A673 (cell line): ENCODE data around the gene PDGFRB. TPM values are rescaled to one million over a fixed set of nuclear protein-coding genes. Genes with fewer than 3 reads are reported as not detected.

ENCODE experiments used
- BruUV-seq: library from RNA; stranded (reverse); fragments of 400-500 nt; replicated peaks from 2 replicates; lab custom pipeline; 2021; lab: Mats Ljungman, UMichigan
- CTCF ChIA-PET: fragments of 300-600 bp; sonication (Branson Sonifier 250); formaldehyde crosslinking; loops from one replicate; lab custom pipeline; 2022; ENCODE audit warnings: antibody characterized with exemption; lab: Charles Lee
- POLR2A ChIA-PET: fragments of 300-600 bp; sonication (Branson Sonifier 250); formaldehyde crosslinking; loops from one replicate; lab custom pipeline; 2022; ENCODE audit warnings: antibody characterized with exemption; ENCODE audit not compliant: low non-redundant PET; lab: Charles Lee
- DNase-seq: peaks from one replicate; pipeline ENCODE4 v3.0.0-alpha.2; 2015; ENCODE audit warnings: low spot score
- H3K27ac ChIP-seq: fragments of 200-600 bp; sonication (generic); 2 replicates; pipeline ENCODE4 v1.5.1; 2016; ENCODE audit warnings: mixed run types, low read depth, mild to moderate bottlenecking, mixed read lengths, antibody characterized with exemption, low read length; ENCODE audit not compliant: poor library complexity, severe bottlenecking
- H3K27me3 ChIP-seq: fragments of 200-600 bp; sonication (generic); replicated peaks from 2 replicates; pipeline ENCODE4 v1.6.1; 2017; ENCODE audit warnings: mixed run types, low read depth, mild to moderate bottlenecking, mixed read lengths, antibody characterized with exemption, low read length; ENCODE audit not compliant: insufficient read depth, poor library complexity
- H3K36me3 ChIP-seq: fragments of 200-600 bp; sonication (generic); 2 replicates; pipeline ENCODE4 v1.6.1; 2016; ENCODE audit warnings: mixed run types, mild to moderate bottlenecking, mixed read lengths, antibody characterized with exemption, low read length; ENCODE audit not compliant: insufficient read depth, poor library complexity, severe bottlenecking
- H3K4me1 ChIP-seq: fragments of 200-600 bp; sonication (generic); 2 replicates; pipeline ENCODE4 v1.6.1; 2017; ENCODE audit warnings: mixed run types, mild to moderate bottlenecking, mixed read lengths, antibody characterized with exemption, low read length; ENCODE audit not compliant: insufficient read depth, poor library complexity, severe bottlenecking
- H3K4me3 ChIP-seq: fragments of 200-600 bp; sonication (generic); 2 replicates; pipeline ENCODE4 v1.5.1; 2016; ENCODE audit warnings: low read depth, mixed run types, mild to moderate bottlenecking, mixed read lengths, low read length; ENCODE audit not compliant: poor library complexity, severe bottlenecking
- H3K9me3 ChIP-seq: fragments of 200-600 bp; sonication (generic); 2 replicates; pipeline ENCODE4 v1.6.1; 2016; ENCODE audit warnings: mixed run types, low read depth, mild to moderate bottlenecking, mixed read lengths, antibody characterized with exemption, low read length; ENCODE audit not compliant: poor library complexity, severe bottlenecking
- EZH2 ChIP-seq: fragments of 200-600 bp; sonication (generic); IDR thresholded peaks from 2 replicates; pipeline ENCODE4 v1.6.1; 2017; ENCODE audit warnings: borderline replicate concordance, low read depth, mild to moderate bottlenecking, mixed read lengths, antibody characterized with exemption, low read length; ENCODE audit not compliant: poor library complexity, severe bottlenecking
- intact Hi-C: fragments of 100-400 bp; cut with micrococcal nuclease; formaldehyde crosslinking; loops from one replicate; pipeline ENCODE4 v1.10.0; 2022; ENCODE audit not compliant: unreplicated experiment
- total RNA-seq: library from RNA; stranded (reverse); gene quantifications from 2 replicates; pipeline ENCODE4 v1.2.3, GENCODE V29; 2021
- TF ChIP-seq, protein P1 (sequence below): fragments of 300-800, 200-600 bp; sonication (generic); conservative IDR thresholded peaks from 2 replicates; pipeline ENCODE4 v1.5.1; 2017; ENCODE audit warnings: low read depth, mild to moderate bottlenecking, antibody characterized with exemption, low read length, moderate library complexity, mixed read lengths

PDGFRB gene
- total RNA-seq, 1 experiment from 2014 or later, result 25.9 TPM

DNA sequence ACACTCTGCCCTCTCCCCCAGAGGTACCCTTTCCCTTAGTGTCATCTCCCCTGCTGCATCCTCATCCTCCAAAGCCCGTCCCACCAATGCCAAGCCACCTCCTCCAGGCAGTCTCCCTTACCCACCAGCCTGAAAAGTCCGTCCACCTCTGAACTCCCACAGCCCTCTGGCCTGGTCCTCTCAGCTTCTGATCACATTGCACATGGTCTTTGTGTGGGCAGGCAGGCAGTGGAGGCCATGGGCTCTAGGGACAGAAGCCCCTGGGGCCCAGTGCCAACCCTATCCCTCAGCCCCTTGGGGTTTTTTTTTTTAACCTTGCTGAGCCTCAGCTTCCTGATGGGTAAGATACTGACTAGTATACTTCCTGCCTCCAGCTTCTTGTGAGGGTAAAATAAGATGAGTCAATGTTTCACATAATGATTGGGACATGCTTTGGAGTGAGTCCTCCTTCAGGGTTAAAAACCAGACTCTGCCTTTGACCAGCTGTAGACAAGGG, 88.7 kb downstream of the PDGFRB start:
- no peaks in the 10 kb centered on the region for H3K27me3 ChIP-seq
- no peaks in the 10 kb centered on the region for H3K4me1 ChIP-seq
- DNase-seq, result no peak
- ChIA-PET POLR2A (no interaction called here), CTCF (interaction anchor here (0.6 kb wide), 1 partner anchor 318 kb away, joined by 3 read pairs; no protein-coding TSS in a partner anchor)
- no peaks in the 10 kb centered on the region for H3K36me3 ChIP-seq
- H3K9me3 ChIP-seq, result no peaks in the 10 kb centered on the region
- TF ChIP-seq EZH2, result no peak
- TF ChIP-seq, protein P1, sequence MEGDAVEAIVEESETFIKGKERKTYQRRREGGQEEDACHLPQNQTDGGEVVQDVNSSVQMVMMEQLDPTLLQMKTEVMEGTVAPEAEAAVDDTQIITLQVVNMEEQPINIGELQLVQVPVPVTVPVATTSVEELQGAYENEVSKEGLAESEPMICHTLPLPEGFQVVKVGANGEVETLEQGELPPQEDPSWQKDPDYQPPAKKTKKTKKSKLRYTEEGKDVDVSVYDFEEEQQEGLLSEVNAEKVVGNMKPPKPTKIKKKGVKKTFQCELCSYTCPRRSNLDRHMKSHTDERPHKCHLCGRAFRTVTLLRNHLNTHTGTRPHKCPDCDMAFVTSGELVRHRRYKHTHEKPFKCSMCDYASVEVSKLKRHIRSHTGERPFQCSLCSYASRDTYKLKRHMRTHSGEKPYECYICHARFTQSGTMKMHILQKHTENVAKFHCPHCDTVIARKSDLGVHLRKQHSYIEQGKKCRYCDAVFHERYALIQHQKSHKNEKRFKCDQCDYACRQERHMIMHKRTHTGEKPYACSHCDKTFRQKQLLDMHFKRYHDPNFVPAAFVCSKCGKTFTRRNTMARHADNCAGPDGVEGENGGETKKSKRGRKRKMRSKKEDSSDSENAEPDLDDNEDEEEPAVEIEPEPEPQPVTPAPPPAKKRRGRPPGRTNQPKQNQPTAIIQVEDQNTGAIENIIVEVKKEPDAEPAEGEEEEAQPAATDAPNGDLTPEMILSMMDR, result no peak
- BruUV-seq, result no TSS peak
- intact Hi-C loops, result no loop called here
- H3K27ac ChIP-seq, result no peak overlapping the region
- H3K4me3 ChIP-seq, result no peak overlapping the region

DNA sequence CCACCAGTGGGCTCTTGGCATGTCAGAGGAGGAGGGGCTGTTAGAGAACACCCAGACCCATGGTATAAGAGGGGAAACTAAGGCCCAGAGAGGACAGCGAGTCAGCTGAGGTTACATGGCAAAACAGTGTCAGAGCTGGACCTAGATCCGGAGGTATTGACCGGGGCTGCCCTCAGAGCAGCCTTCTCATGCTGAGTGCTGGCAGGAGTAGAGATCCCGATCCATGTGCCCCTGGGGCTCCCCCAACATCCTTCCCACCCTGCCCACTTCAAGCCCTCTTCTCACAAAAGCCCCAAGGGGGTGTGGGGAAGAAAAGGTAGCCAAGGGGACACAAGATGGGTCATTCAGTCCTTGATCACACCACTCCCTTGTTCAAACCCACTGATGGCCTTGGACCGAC, 89.2 kb downstream of the PDGFRB start:
- H3K4me1 ChIP-seq, result no peaks in the 10 kb centered on the region
- no TSS peak for BruUV-seq
- intact Hi-C loops, result no loop called here
- ChIA-PET CTCF (no interaction called here), POLR2A (no interaction called here)
- no peaks in the 10 kb centered on the region for H3K9me3 ChIP-seq
- no peaks in the 10 kb centered on the region for H3K27me3 ChIP-seq
- H3K4me3 ChIP-seq, result no peak overlapping the region
- H3K27ac ChIP-seq, result no peak overlapping the region
- TF ChIP-seq, protein P1, result no peak
- no peak for TF ChIP-seq EZH2
- H3K36me3 ChIP-seq, result no peaks in the 10 kb centered on the region
- DNase-seq, result no peak

DNA sequence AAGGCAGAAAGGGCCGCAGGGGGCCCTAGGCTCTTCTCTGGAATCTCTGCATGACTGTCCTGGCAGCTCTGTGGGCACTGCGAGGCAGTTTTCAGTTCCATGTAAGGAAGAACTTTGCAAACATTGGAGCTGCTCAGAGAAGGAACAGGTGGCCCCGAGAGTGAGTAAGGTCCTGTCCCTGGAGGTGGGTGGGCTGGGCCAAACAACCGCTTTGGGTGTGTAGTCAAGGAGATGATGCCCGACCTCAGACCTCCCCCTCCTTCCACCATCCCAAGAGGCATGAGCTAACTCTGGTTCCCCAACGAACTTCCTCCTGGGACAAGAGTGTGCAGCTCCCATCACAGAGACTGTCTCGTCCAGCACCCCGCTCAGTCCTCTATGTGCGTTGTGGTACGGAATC, 89.8 kb downstream of the PDGFRB start:
- POLR2A ChIA-PET, result no interaction called here
- no peak for DNase-seq

More for the DNA sequence above, 89.8 kb downstream of the PDGFRB start:
- H3K36me3 ChIP-seq, result no peaks in the 10 kb centered on the region
- no peaks in the 10 kb centered on the region for H3K27me3 ChIP-seq
- CTCF ChIA-PET, result no interaction called here
- intact Hi-C loops, result no loop called here
- no TSS peak for BruUV-seq
- H3K9me3 ChIP-seq, result no peaks in the 10 kb centered on the region
- H3K4me1 ChIP-seq, result no peaks in the 10 kb centered on the region
- H3K4me3 ChIP-seq, result no peak overlapping the region
- H3K27ac ChIP-seq, result no peak overlapping the region
- TF ChIP-seq EZH2, result no peak
- TF ChIP-seq, protein P1, result no peak
